ENCODE data around the gene DKK1. TPM values are rescaled to one million over a fixed set of nuclear protein-coding genes. Genes with fewer than 3 reads are reported as not detected.

Gene DKK1
- total RNA-seq, 1 donor from 2014 or later: 6.1 TPM

DNA sequence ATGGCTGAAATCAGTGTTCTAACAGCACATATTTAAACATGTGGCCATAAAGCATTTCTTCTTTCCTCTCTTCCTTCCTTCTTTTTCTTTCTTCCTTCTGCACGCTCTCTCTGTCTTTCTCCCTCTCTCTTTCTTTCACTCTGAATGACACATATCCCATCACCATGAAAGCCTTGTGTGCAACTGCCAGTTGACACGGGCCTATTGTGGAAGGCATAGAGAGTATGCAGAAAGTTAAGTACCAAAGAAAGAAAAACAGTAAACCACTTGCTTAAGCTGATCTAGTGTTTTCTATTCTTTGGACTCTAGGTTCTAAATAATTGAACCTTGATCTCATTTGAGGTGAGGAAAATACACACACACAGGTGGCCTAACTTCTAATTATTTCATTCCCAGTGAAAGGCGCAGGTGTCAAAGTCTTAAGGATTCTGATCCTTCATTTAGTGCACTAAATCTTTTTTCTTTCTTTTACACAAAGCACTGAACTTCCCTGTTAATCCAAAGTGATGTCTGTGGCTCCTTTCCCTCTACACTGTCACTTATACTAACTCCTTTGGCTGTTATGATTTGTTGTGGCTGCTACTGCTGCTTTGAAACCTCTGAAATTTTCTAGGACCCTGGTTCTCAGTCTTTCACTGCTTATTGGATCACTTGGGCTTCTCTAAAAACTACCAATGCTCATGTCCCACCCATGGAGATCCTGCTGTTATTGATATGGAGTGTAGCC, 17.7 kb downstream of the DKK1 start:
- no peak for DNase-seq (ENCODE audit: low read depth)
- no peaks in the 10 kb centered on the region for H3K36me3 ChIP-seq (ENCODE audit: control insufficient read depth, insufficient read depth, low read length)
- H3K27me3 ChIP-seq (ENCODE audit: control insufficient read depth, insufficient read depth, low read length): no peaks in the 10 kb centered on the region
- TF ChIP-seq CTCF (IDR thresholded peaks at IDR 0.05; ENCODE audit: insufficient read depth, low read length, poor library complexity, severe bottlenecking): no peak
- no peak overlapping the region for H3K4me3 ChIP-seq (ENCODE audit: low read depth, low read length)

DNA sequence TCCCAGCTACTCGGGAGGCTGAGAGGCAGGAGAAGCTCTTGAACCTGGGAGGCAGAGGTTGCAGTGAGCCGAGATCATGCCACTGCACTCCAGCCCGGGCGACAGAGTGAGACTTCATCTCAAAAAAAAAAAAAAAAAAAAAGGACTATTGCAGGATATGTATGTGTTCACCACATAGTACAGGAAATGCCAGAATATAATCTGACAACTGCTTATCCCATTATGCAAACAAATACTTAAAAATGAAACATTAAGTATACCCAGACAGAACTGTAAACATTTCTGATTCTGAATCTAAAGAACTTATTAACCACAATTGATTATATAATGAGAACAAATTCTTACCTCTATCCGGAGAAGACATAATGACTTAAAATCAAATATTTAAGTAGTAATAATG, 18.7 kb downstream of the DKK1 start:
- no peaks in the 10 kb centered on the region for H3K36me3 ChIP-seq (ENCODE audit: control insufficient read depth, insufficient read depth, low read length)
- DNase-seq (ENCODE audit: low read depth): no peak
- TF ChIP-seq CTCF (IDR thresholded peaks at IDR 0.05; ENCODE audit: insufficient read depth, low read length, poor library complexity, severe bottlenecking): no peak
- no peaks in the 10 kb centered on the region for H3K27me3 ChIP-seq (ENCODE audit: control insufficient read depth, insufficient read depth, low read length)
- no peak overlapping the region for H3K4me3 ChIP-seq (ENCODE audit: low read depth, low read length)

GRCh38 chr10:52334595-52334994, 20.5 kb downstream of the DKK1 start:
- no peak for TF ChIP-seq CTCF (IDR thresholded peaks at IDR 0.05; ENCODE audit: insufficient read depth, low read length, poor library complexity, severe bottlenecking)
- no peaks in the 10 kb centered on the region for H3K36me3 ChIP-seq (ENCODE audit: control insufficient read depth, insufficient read depth, low read length)
- H3K4me3 ChIP-seq (ENCODE audit: low read depth, low read length): no peak overlapping the region
- no peaks in the 10 kb centered on the region for H3K27me3 ChIP-seq (ENCODE audit: control insufficient read depth, insufficient read depth, low read length)
- no peak for DNase-seq (ENCODE audit: low read depth)

DNA sequence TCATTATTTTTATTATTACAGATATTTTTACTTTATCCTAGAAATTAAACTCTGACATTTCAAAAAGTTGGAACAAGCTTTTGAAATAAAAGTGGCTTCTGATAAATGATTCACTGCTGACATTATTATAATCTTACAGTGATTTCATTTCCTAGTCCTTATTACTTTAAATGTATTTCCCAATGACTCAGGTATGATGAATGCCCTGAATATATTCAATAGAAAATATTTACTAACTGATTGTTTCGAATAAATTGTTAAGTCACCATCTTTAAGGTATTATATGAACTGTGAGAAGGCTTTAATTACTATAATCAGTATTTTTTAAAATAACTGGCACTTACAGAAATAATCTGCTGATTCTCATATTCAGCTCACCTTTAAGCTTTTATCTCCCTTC, 21.6 kb downstream of the DKK1 start:
- no peak for DNase-seq (ENCODE audit: low read depth)
- no peak for TF ChIP-seq CTCF (IDR thresholded peaks at IDR 0.05; ENCODE audit: insufficient read depth, low read length, poor library complexity, severe bottlenecking)

GRCh38 chr10:52337225-52337624, 23.1 kb downstream of the DKK1 start:
- Histone ChIP-seq H3K36me3 (ENCODE audit: control insufficient read depth, insufficient read depth, low read length) (no peaks in the 10 kb centered on the region), H3K4me3 (ENCODE audit: low read depth, low read length) (no peak overlapping the region), H3K27me3 (ENCODE audit: control insufficient read depth, insufficient read depth, low read length) (no peaks in the 10 kb centered on the region)
- no peak for TF ChIP-seq CTCF (IDR thresholded peaks at IDR 0.05; ENCODE audit: insufficient read depth, low read length, poor library complexity, severe bottlenecking)
- DNase-seq (ENCODE audit: low read depth): no peak

More for the DNA sequence above, 21.6 kb downstream of the DKK1 start:
- H3K4me3 ChIP-seq (ENCODE audit: low read depth, low read length): no peak overlapping the region
- H3K27me3 ChIP-seq (ENCODE audit: control insufficient read depth, insufficient read depth, low read length): no peaks in the 10 kb centered on the region
- no peaks in the 10 kb centered on the region for H3K36me3 ChIP-seq (ENCODE audit: control insufficient read depth, insufficient read depth, low read length)

GRCh38 chr10:52343439-52343838, 29.4 kb downstream of the DKK1 start:
- no peak for DNase-seq (ENCODE audit: low read depth)
- no peak for TF ChIP-seq CTCF (IDR thresholded peaks at IDR 0.05; ENCODE audit: insufficient read depth, low read length, poor library complexity, severe bottlenecking)
- Histone ChIP-seq H3K4me3 (ENCODE audit: low read depth, low read length) (no peak overlapping the region), H3K27me3 (ENCODE audit: control insufficient read depth, insufficient read depth, low read length) (no peaks in the 10 kb centered on the region), H3K36me3 (ENCODE audit: control insufficient read depth, insufficient read depth, low read length) (no peaks in the 10 kb centered on the region)
